Skeletal muscle cell (primary cell): ENCODE data around the gene KCNH2.

ENCODE experiments used
- DNase-seq: peaks from one replicate; pipeline ENCODE4 v3.0.0-alpha.2; 2010; ENCODE audit warnings: low read depth
- H3K4me3 ChIP-seq: 2 replicates; pipeline ENCODE4 v1.5.1; 2011; ENCODE audit warnings: low read depth, mild to moderate bottlenecking, control low read depth, low read length, moderate library complexity

Gene KCNH2

DNA sequence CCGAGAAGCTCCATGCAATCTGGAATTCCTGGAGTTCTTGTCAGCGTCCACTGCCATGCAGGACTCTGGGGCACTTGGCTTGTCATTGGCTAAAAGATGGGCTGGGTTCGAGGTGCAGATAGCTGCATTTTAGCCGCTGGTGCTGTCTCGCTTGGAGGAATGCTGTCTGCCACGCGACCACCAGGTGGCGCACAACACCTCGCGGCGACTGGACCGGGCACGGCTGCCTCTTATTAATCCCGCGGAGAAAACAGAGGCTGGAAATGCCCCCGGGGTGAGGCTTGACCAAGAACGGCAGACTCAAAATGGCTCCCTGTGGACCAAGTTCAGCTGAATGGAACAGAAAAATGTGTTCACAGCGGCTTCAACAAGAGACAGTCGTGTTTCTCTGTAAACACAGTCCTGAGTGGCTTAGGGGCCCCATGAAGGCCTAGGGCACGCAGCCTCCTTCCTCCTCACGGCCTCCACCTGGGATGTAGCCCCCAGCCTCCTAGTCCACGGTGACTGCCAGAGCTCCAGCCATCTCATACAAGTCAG lies 79.6 kb downstream of the KCNH2 start:
- H3K4me3 ChIP-seq = no peak overlapping the region
- DNase-seq = no peak

DNA sequence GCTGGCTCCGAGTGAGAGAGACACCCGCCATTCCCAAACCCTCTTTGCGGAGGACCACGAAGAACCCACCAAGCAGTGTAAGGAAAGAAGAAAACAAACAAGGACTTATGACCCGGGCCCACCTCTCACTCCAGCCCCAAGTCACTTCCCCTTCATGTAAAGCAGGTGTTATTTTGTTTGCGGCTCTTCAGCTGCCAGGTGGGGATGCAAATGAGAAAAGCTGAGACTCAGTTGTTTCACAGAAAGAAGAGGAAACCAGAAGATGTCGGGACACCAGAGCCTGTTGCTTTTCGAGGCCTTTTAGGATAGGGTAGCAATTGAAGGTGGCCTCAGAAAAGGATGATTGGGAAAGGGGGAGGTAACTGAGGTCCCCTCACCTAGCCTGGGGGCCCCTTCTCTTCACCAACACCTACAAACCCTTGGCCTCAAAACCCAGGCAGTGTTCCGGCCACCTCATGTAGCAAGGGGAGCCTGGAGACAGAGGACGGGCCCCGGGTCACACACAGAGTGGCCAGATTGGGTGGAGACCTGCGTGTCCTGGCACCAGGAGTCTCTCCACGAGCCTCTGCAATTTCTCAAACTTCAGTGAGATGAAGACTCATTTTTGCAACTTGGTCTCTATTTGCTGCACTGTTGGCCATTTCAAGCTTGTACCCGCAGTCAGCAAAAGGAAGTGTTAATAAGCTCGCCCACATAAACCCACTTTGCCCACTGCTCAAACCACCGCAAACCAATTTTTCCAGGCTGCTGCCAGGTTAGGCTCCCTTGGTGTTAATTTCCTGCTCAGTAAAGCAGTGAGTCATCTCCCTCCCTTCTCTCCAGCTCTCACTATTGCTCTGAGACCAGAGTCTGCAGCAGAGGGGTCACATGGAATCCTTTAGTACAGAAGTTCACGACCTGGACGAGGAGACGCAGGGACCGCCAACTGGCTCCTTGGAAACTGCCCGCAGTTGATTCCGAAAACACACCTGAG lies 80.3 kb downstream of the KCNH2 start:
- no peak for DNase-seq
- no peak overlapping the region for H3K4me3 ChIP-seq

- no peak overlapping the region for H3K4me3 ChIP-seq
- DNase-seq = no peak
Measured at GRCh38 chr7:150896562-150897209, 81.4 kb downstream of the KCNH2 start.

GRCh38 chr7:150895809-150896208 lies 82.3 kb downstream of the KCNH2 start:
- no peak overlapping the region for H3K4me3 ChIP-seq
- no peak for DNase-seq
